SU-DHL-6 (cell line): ENCODE data around the gene ORM1.

ENCODE experiments used
- H2AFZ ChIP-seq: fragments of 200-600 bp; sonication (generic); 2 replicates; pipeline ENCODE4 v1.6.1; 2014; ENCODE audit warnings: low read depth, mild to moderate bottlenecking, moderate library complexity, mixed read lengths, antibody characterized with exemption, low read length; ENCODE audit not compliant: severe bottlenecking
- H3F3A ChIP-seq: fragments of 200-600 bp; shearing (Covaris generic); 2 replicates; pipeline ENCODE4 v1.6.0; 2016; ENCODE audit warnings: antibody characterized with exemption, mild to moderate bottlenecking; ENCODE audit not compliant: insufficient read depth
- H3K27ac ChIP-seq: fragments of 200-600 bp; sonication (generic); 2 replicates; pipeline ENCODE4 v1.5.1; 2016; ENCODE audit warnings: low read depth, mild to moderate bottlenecking, low read length, moderate library complexity, mixed read lengths
- H3K27me3 ChIP-seq: fragments of 200-600 bp; sonication (generic), shearing (Covaris generic); 2 replicates; pipeline ENCODE4 v1.6.0; 2014; ENCODE audit warnings: mild to moderate bottlenecking, low read length
- H3K36me3 ChIP-seq: fragments of 200-600 bp; sonication (generic); 2 replicates; pipeline ENCODE4 v1.6.1; 2014; ENCODE audit warnings: mild to moderate bottlenecking, low read length, mixed read lengths
- H3K4me2 ChIP-seq: fragments of 300-600, 200-600 bp; shearing (Covaris generic), sonication (generic); 2 replicates; pipeline ENCODE4 v1.6.0; 2014; ENCODE audit warnings: low read length, low read depth, mild to moderate bottlenecking; ENCODE audit not compliant: poor library complexity, severe bottlenecking
- H3K4me3 ChIP-seq: fragments of 200-600 bp; sonication (generic); 2 replicates; pipeline ENCODE4 v1.5.1; 2014; ENCODE audit warnings: antibody characterized with exemption, low read length, mild to moderate bottlenecking, mixed read lengths; ENCODE audit not compliant: insufficient read depth, poor library complexity, severe bottlenecking
- H3K79me2 ChIP-seq: fragments of 200-600 bp; sonication (generic); 2 replicates; pipeline ENCODE4 v1.6.1; 2014; ENCODE audit warnings: mild to moderate bottlenecking, low read length, moderate library complexity; ENCODE audit not compliant: insufficient read depth
- H3K9ac ChIP-seq: fragments of 200-600 bp; sonication (generic); 2 replicates; pipeline ENCODE4 v1.7.0; 2014; ENCODE audit warnings: mild to moderate bottlenecking, low read length
- H3K9me2 ChIP-seq: fragments of 200-600 bp; sonication (generic); replicated peaks from 2 replicates; pipeline ENCODE4 v1.6.1; 2014; ENCODE audit warnings: low read length; ENCODE audit not compliant: insufficient read depth
- H3K9me3 ChIP-seq: fragments of 200-600 bp; sonication (generic); 2 replicates; pipeline ENCODE4 v1.6.1; 2014; ENCODE audit warnings: low read length, mixed read lengths; ENCODE audit not compliant: insufficient read depth
- H4K20me1 ChIP-seq: fragments of 200-600 bp; sonication (generic); 2 replicates; pipeline ENCODE4 v1.6.1; 2014; ENCODE audit warnings: low read depth, mild to moderate bottlenecking, antibody characterized with exemption, low read length, moderate library complexity, mixed read lengths
- EZH2phosphoT487 ChIP-seq: fragments of 200-600 bp; sonication (generic), shearing (Covaris generic); conservative IDR thresholded peaks from 2 replicates; pipeline ENCODE4 v1.6.1; 2018; ENCODE audit warnings: mild to moderate bottlenecking, antibody characterized with exemption, low read length, moderate library complexity, mixed read lengths
- TF ChIP-seq, protein P1 (sequence below): fragments of 200-600 bp; sonication (generic); IDR thresholded peaks from one replicate; pipeline ENCODE4 v1.5.1; 2017; ENCODE audit warnings: antibody characterized with exemption, mild to moderate bottlenecking, low read length, moderate library complexity; ENCODE audit not compliant: insufficient read depth, poor library complexity, severe bottlenecking

ORM1 gene

DNA sequence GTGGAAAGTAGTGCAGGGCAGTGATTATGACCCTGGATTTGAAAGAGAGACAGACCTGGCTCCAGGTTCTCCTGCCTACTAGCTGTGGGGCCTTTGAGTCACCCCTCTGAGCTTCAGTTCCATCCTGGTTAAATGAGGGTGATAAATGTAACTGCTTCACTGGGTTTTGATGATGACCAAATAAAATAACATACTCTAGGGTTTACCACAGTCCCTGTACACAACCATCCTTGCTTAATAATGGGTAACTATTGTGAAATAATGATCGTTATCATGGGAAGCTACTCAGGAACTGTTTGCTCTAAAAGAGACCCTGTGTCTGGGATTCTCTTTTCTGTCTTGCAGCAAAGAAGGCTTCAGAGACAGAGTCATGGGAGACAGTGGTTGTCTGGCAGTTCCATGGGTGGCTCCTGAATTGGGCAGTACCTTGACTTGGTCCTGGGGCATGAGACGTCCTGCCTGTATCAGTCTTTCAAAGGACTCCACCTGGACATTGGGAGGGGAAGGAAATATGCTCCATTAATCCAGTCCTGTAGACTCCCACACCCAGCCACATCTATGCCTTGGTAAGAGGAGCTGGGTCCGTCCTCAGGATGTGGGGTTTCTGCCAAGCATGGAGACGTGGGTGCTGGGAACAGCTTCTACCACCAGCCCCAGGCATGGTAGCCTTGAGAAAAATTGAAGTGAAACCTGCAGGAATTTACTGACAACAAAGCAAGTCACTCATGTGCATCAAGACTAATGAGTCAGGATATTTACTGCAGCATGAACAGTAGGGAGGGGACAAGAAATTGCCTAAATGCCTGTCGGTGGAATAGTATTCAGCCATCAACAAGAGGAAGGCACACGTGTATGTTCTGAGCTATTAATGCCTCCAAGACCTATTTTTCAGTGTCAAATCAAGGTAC lies 41.5 kb downstream of the ORM1 start:
- TF ChIP-seq, protein P1, sequence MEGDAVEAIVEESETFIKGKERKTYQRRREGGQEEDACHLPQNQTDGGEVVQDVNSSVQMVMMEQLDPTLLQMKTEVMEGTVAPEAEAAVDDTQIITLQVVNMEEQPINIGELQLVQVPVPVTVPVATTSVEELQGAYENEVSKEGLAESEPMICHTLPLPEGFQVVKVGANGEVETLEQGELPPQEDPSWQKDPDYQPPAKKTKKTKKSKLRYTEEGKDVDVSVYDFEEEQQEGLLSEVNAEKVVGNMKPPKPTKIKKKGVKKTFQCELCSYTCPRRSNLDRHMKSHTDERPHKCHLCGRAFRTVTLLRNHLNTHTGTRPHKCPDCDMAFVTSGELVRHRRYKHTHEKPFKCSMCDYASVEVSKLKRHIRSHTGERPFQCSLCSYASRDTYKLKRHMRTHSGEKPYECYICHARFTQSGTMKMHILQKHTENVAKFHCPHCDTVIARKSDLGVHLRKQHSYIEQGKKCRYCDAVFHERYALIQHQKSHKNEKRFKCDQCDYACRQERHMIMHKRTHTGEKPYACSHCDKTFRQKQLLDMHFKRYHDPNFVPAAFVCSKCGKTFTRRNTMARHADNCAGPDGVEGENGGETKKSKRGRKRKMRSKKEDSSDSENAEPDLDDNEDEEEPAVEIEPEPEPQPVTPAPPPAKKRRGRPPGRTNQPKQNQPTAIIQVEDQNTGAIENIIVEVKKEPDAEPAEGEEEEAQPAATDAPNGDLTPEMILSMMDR: no peak
- TF ChIP-seq EZH2phosphoT487: no peak
- peaks cover 28% of the 10 kb centered on the region for H3K36me3 ChIP-seq
- no peaks in the 10 kb centered on the region for H4K20me1 ChIP-seq
- H3K4me2 ChIP-seq: peak overlapping the region; percentile 13
- H3K27me3 ChIP-seq: no peaks in the 10 kb centered on the region
- H3K27ac ChIP-seq: peak overlapping the region; percentile 98
- H3K9me2 ChIP-seq: no peaks in the 10 kb centered on the region
- H2AFZ ChIP-seq: no peak overlapping the region
- H3F3A ChIP-seq: peaks cover 30% of the 10 kb centered on the region
- no peaks in the 10 kb centered on the region for H3K79me2 ChIP-seq
- H3K9ac ChIP-seq: no peak overlapping the region
- no peaks in the 10 kb centered on the region for H3K9me3 ChIP-seq
- H3K4me3 ChIP-seq: no peak overlapping the region

DNA sequence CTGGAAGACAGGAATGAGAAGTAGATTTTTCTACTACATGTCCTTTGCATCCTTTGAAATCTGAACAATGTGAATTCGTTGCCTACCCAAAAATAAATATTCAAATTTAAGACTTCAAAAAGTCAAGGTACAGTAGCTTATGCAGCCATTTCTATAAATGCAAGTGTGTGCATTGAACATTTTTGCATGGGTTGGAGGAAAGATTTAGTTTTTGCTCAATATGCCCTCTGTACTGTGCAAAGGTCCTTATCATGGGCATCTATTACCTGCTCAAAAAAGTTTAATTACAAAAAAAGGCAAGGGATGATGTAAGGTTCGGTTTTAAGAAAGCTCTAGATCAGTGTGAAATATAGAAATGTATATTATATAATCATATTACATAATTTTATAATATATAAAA lies 42.3 kb downstream of the ORM1 start:
- peak overlapping the region; percentile 75 for H3K4me2 ChIP-seq
- no peaks in the 10 kb centered on the region for H3K9me2 ChIP-seq
- no peak overlapping the region for H3K9ac ChIP-seq
- H3K27ac ChIP-seq: peak overlapping the region; percentile 98
- peaks cover 31% of the 10 kb centered on the region for H3F3A ChIP-seq
- no peaks in the 10 kb centered on the region for H3K9me3 ChIP-seq
- H3K79me2 ChIP-seq: 0 out of 2 replicates have a peak, but pooled peaks cover under 1% of the 10 kb centered on the region
- peaks cover 26% of the 10 kb centered on the region for H3K36me3 ChIP-seq
- H3K4me3 ChIP-seq: no peak overlapping the region
- no peaks in the 10 kb centered on the region for H3K27me3 ChIP-seq
- no peak overlapping the region for H2AFZ ChIP-seq
- no peaks in the 10 kb centered on the region for H4K20me1 ChIP-seq
- TF ChIP-seq, protein P1: no peak
- TF ChIP-seq EZH2phosphoT487: no peak

DNA sequence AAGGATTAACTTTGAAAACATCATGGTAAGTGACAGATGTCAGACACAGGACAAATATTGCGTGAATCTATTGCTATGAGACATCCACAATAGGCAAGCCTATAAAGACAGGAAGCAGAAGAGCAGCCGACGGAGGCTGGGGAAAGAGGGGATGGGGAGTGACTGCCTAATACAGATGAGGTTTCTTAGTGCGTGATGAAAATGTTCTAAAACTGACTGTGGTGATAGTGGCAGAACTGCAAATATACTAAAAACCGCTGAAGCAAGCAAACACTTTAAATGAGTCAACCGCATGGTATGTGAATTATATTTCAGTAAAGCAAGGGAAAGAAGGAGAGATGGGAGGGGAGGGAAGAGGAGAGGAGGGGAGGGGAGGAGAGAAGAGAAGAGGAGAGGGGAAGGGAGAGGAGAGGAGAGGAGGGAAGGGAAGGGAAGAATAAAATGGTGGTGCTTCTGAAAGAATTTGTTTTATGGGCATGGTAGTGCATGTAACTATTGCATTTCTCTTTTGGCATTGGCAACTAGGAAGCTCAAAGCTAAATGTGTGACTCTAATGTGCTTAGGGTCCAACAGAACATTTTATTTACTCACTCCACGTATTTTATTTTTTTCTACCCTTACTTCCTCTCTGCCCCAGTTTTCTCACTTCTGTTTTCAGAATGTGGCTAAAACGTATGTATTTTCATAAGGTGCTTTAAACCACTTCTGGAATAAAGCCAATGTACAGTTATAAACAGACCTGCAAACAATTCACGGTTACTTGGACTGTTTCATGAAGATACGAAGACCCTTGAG lies 43.6 kb downstream of the ORM1 start:
- Histone ChIP-seq H3F3A (peaks cover 35% of the 10 kb centered on the region), H3K9me2 (no peaks in the 10 kb centered on the region), H3K79me2 (peaks cover 11% of the 10 kb centered on the region; the same call in 1 of the 2 replicates), H3K4me2 (peak overlapping the region; percentile 75), H3K27me3 (no peaks in the 10 kb centered on the region), H2AFZ (no peak overlapping the region), H3K9ac (peak overlapping the region; percentile 54), H4K20me1 (no peaks in the 10 kb centered on the region), H3K27ac (peak overlapping the region; percentile 98), H3K36me3 (peaks cover 15% of the 10 kb centered on the region), H3K9me3 (no peaks in the 10 kb centered on the region), H3K4me3 (peak overlapping the region; percentile 19)
- TF ChIP-seq, protein P1: no peak
- no peak for TF ChIP-seq EZH2phosphoT487
